SK-N-SH treated with all-trans-retinoic acid at 6 μM for 48 hours (cell line): ENCODE data around the gene PLXDC2.

Experiments
- ATAC-seq: fragments of 200-7000 bp; cut with Tn5 transposase; 3 replicates; pipeline ENCODE4 v1.9.1; 2020; ENCODE audit warnings: mild to moderate bottlenecking, moderate library complexity
- ARNTL ChIP-seq: fragments of 450-650 bp; formaldehyde crosslinking; IDR thresholded peaks from 2 replicates; pipeline ENCODE4 v1.5.0; 2020; ENCODE audit warnings: low read depth, mild to moderate bottlenecking, moderate library complexity, borderline replicate concordance
- CREB5 ChIP-seq: fragments of 250-450 bp; sonication (Bioruptor Pico); IDR thresholded peaks from 2 replicates; pipeline ENCODE4 v1.5.1; 2020; ENCODE audit warnings: low read depth, mild to moderate bottlenecking, moderate library complexity
- GLIS3 ChIP-seq: fragments of 250-450 bp; sonication (Bioruptor Pico); IDR thresholded peaks from 2 replicates; pipeline ENCODE4 v1.5.0; 2020; ENCODE audit warnings: mild to moderate bottlenecking, moderate library complexity
- OSR1 ChIP-seq: fragments of 250-450 bp; sonication (Bioruptor Pico); IDR thresholded peaks from 2 replicates; pipeline ENCODE4 v1.8.0; 2022; ENCODE audit warnings: moderate library complexity, mild to moderate bottlenecking, inconsistent platforms
- PPARA ChIP-seq: fragments of 250-450 bp; sonication (Bioruptor Pico); IDR thresholded peaks from 2 replicates; pipeline ENCODE4 v1.5.0; 2020; ENCODE audit warnings: mild to moderate bottlenecking, borderline replicate concordance
- RARB ChIP-seq: fragments of 250-450 bp; sonication (Bioruptor Pico); IDR thresholded peaks from 2 replicates; pipeline ENCODE4 v1.8.0; 2021; ENCODE audit warnings: mild to moderate bottlenecking, moderate library complexity
- SNAI2 ChIP-seq: fragments of 250-450 bp; sonication (Bioruptor Pico); IDR thresholded peaks from 2 replicates; pipeline ENCODE4 v1.5.0; 2020; ENCODE audit warnings: mild to moderate bottlenecking, moderate library complexity
- TCF4 ChIP-seq: fragments of 250-450 bp; sonication (Bioruptor Pico); IDR thresholded peaks from 2 replicates; pipeline ENCODE4 v1.8.0; 2021; ENCODE audit warnings: mild to moderate bottlenecking, moderate library complexity, borderline replicate concordance
- TOX ChIP-seq: fragments of 250-450 bp; sonication (Bioruptor Pico); IDR thresholded peaks from 2 replicates; pipeline ENCODE4 v1.8.0; 2021; ENCODE audit warnings: mild to moderate bottlenecking, moderate library complexity, borderline replicate concordance
- ZC3H10 ChIP-seq: fragments of 250-450 bp; sonication (Bioruptor Pico); IDR thresholded peaks from 2 replicates; pipeline ENCODE4 v1.5.1; 2021; ENCODE audit warnings: mild to moderate bottlenecking, moderate library complexity
- ZFP3 ChIP-seq: fragments of 250-450 bp; sonication (Bioruptor Pico); IDR thresholded peaks from 2 replicates; pipeline ENCODE4 v1.5.0; 2020; ENCODE audit warnings: mild to moderate bottlenecking, moderate library complexity
- ZFP30 ChIP-seq: fragments of 450-650 bp; formaldehyde crosslinking; IDR thresholded peaks from 2 replicates; pipeline ENCODE4 v1.5.0; 2022; ENCODE audit warnings: mild to moderate bottlenecking, moderate library complexity
- ZNF565 ChIP-seq: fragments of 450-650 bp; formaldehyde crosslinking; conservative IDR thresholded peaks from 2 replicates; pipeline ENCODE4 v1.5.0; 2020; ENCODE audit warnings: low read depth, mild to moderate bottlenecking, moderate library complexity
- ZNF70 ChIP-seq: fragments of 450-650 bp; formaldehyde crosslinking; IDR thresholded peaks from 2 replicates; pipeline ENCODE4 v1.5.0; 2020; ENCODE audit warnings: mild to moderate bottlenecking, moderate library complexity
- ZNF8 ChIP-seq: fragments of 450-650 bp; formaldehyde crosslinking; IDR thresholded peaks from 2 replicates; pipeline ENCODE4 v1.5.0; 2020; ENCODE audit warnings: mild to moderate bottlenecking, moderate library complexity
- TF ChIP-seq, protein P1 (sequence below): fragments of 250-450 bp; sonication (Bioruptor Pico); IDR thresholded peaks from 2 replicates; pipeline ENCODE4 v1.5.1; 2021; ENCODE audit warnings: mild to moderate bottlenecking, moderate library complexity
- TF ChIP-seq, protein P2 (sequence below): fragments of 250-450 bp; sonication (Bioruptor Pico); IDR thresholded peaks from 2 replicates; pipeline ENCODE4 v1.8.0; 2021; ENCODE audit warnings: low read depth, mild to moderate bottlenecking, moderate library complexity, borderline replicate concordance
- TF ChIP-seq, protein P3 (sequence below): fragments of 250-450 bp; sonication (Bioruptor Pico); IDR thresholded peaks from 2 replicates; pipeline ENCODE4 v1.8.0; 2020; ENCODE audit warnings: mild to moderate bottlenecking, moderate library complexity, borderline replicate concordance
- TF ChIP-seq, protein P4 (sequence below): fragments of 250-450 bp; sonication (Bioruptor Pico); IDR thresholded peaks from 2 replicates; pipeline ENCODE4 v1.5.0; 2020; ENCODE audit warnings: mild to moderate bottlenecking, moderate library complexity

The PLXDC2 gene

DNA sequence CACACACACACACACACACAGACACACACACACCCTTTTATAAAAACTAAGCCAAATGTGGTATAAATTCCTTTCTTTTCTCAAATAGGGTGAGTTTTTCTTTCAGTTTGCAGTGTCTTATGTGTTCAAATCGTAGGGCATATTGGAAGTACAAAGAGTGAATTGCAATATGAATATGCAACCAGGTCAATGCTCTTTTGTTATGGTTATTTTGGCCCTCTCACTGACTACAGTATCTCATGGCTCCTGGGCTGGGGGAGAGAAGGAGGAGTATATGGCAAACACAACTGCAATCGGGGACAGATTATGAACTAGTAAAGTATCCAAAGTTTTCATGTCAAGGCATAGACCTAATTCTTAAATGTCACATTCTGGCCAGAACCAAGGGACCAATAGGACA, 301.9 kb downstream of the PLXDC2 start:
- TF ChIP-seq TCF4 (no peak), GLIS3 (CRISPR knock-in tag) (no peak), ZC3H10 (CRISPR knock-in tag) (no peak)
- TF ChIP-seq, protein P1, sequence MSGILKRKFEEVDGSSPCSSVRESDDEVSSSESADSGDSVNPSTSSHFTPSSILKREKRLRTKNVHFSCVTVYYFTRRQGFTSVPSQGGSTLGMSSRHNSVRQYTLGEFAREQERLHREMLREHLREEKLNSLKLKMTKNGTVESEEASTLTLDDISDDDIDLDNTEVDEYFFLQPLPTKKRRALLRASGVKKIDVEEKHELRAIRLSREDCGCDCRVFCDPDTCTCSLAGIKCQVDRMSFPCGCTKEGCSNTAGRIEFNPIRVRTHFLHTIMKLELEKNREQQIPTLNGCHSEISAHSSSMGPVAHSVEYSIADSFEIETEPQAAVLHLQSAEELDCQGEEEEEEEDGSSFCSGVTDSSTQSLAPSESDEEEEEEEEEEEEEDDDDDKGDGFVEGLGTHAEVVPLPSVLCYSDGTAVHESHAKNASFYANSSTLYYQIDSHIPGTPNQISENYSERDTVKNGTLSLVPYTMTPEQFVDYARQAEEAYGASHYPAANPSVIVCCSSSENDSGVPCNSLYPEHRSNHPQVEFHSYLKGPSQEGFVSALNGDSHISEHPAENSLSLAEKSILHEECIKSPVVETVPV (CRISPR knock-in tag) = no peak
- TF ChIP-seq, protein P2, sequence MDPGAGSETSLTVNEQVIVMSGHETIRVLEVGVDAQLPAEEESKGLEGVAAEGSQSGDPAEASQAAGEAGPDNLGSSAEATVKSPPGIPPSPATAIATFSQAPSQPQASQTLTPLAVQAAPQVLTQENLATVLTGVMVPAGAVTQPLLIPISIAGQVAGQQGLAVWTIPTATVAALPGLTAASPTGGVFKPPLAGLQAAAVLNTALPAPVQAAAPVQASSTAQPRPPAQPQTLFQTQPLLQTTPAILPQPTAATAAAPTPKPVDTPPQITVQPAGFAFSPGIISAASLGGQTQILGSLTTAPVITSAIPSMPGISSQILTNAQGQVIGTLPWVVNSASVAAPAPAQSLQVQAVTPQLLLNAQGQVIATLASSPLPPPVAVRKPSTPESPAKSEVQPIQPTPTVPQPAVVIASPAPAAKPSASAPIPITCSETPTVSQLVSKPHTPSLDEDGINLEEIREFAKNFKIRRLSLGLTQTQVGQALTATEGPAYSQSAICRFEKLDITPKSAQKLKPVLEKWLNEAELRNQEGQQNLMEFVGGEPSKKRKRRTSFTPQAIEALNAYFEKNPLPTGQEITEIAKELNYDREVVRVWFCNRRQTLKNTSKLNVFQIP (CRISPR knock-in tag) = no peak
- no peak for ATAC-seq

- no peak for ATAC-seq
Measured at GRCh38 chr10:20128811-20129210, 312.6 kb downstream of the PLXDC2 start.

GRCh38 chr10:20132816-20133215, 316.6 kb downstream of the PLXDC2 start:
- no peak for ATAC-seq
- TF ChIP-seq, protein P3, sequence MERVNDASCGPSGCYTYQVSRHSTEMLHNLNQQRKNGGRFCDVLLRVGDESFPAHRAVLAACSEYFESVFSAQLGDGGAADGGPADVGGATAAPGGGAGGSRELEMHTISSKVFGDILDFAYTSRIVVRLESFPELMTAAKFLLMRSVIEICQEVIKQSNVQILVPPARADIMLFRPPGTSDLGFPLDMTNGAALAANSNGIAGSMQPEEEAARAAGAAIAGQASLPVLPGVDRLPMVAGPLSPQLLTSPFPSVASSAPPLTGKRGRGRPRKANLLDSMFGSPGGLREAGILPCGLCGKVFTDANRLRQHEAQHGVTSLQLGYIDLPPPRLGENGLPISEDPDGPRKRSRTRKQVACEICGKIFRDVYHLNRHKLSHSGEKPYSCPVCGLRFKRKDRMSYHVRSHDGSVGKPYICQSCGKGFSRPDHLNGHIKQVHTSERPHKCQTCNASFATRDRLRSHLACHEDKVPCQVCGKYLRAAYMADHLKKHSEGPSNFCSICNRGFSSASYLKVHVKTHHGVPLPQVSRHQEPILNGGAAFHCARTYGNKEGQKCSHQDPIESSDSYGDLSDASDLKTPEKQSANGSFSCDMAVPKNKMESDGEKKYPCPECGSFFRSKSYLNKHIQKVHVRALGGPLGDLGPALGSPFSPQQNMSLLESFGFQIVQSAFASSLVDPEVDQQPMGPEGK (CRISPR knock-in tag) = no peak
- TF ChIP-seq TCF4 (no peak), TOX (CRISPR knock-in tag) (no peak), CREB5 (CRISPR knock-in tag) (no peak), ZFP3 (CRISPR knock-in tag) (no peak), PPARA (CRISPR knock-in tag) (no peak), ZFP30 (CRISPR knock-in tag) (no peak), RARB (no peak), GLIS3 (CRISPR knock-in tag) (no peak), ZNF70 (CRISPR knock-in tag) (no peak)
- TF ChIP-seq, protein P4, sequence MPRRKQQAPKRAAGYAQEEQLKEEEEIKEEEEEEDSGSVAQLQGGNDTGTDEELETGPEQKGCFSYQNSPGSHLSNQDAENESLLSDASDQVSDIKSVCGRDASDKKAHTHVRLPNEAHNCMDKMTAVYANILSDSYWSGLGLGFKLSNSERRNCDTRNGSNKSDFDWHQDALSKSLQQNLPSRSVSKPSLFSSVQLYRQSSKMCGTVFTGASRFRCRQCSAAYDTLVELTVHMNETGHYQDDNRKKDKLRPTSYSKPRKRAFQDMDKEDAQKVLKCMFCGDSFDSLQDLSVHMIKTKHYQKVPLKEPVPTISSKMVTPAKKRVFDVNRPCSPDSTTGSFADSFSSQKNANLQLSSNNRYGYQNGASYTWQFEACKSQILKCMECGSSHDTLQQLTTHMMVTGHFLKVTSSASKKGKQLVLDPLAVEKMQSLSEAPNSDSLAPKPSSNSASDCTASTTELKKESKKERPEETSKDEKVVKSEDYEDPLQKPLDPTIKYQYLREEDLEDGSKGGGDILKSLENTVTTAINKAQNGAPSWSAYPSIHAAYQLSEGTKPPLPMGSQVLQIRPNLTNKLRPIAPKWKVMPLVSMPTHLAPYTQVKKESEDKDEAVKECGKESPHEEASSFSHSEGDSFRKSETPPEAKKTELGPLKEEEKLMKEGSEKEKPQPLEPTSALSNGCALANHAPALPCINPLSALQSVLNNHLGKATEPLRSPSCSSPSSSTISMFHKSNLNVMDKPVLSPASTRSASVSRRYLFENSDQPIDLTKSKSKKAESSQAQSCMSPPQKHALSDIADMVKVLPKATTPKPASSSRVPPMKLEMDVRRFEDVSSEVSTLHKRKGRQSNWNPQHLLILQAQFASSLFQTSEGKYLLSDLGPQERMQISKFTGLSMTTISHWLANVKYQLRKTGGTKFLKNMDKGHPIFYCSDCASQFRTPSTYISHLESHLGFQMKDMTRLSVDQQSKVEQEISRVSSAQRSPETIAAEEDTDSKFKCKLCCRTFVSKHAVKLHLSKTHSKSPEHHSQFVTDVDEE (CRISPR knock-in tag) = no peak

More at GRCh38 chr10:20128811-20129210, 312.6 kb downstream of the PLXDC2 start:
- TF ChIP-seq ZFP3 (CRISPR knock-in tag) (no peak), RARB (no peak), ZFP30 (CRISPR knock-in tag) (no peak), ZNF8 (CRISPR knock-in tag) (no peak), TOX (CRISPR knock-in tag) (no peak), OSR1 (CRISPR knock-in tag) (no peak), TCF4 (no peak), GLIS3 (CRISPR knock-in tag) (no peak), ZC3H10 (CRISPR knock-in tag) (no peak), ZNF565 (CRISPR knock-in tag) (no peak), SNAI2 (no peak), ARNTL (no peak), PPARA (CRISPR knock-in tag) (no peak)
- TF ChIP-seq, protein P4 (CRISPR knock-in tag) = no peak
- TF ChIP-seq, protein P2 (CRISPR knock-in tag) = no peak
- TF ChIP-seq, protein P1 (CRISPR knock-in tag) = no peak
